PC-9 (cell line): ENCODE measurements around the gene PAFAH2.

Experiments used
- EZH2 ChIP-seq: fragments of 200-600 bp; sonication (generic); IDR thresholded peaks from 2 replicates; pipeline ENCODE4 v1.8.0; 2017; ENCODE audit warnings: antibody characterized with exemption, low read depth
- TF ChIP-seq, protein P1 (sequence below): fragments of 200-600 bp; sonication (generic); conservative IDR thresholded peaks from 2 replicates; pipeline ENCODE4 v1.6.1; 2017; ENCODE audit warnings: mixed run types, antibody characterized with exemption, mild to moderate bottlenecking, moderate library complexity

DNA sequence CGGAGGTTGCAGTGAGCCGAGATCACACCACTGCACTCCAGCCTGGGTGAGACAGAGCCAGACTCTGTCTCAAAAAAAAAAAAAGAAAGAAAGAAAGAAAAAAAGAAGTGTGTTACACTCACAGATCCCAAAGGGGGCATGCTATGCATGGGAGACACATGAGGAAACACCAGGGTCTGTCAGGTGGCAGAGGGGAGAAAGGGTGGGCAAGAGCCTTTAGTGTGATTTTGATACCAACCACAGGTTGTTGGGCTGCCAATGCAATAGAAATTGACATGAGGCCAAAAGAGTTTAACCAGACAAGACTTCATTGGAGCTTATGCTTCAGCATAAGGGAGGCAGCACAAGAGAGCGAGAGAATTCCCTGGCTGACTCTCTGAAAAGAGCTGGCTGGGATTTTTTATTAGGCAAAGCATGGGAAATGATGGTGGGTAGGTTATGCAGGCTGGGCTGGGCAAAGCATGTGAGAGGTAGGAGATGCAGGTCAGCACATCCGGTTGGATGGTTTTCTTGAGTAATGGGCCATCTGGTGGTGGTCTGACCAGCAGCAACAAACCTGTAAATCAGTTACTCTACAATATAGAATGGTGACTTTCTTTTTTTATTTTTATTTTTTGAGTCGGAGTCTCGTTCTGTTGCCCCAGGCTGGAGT lies 12.1 kb upstream of the PAFAH2 start:
- TF ChIP-seq, protein P1, sequence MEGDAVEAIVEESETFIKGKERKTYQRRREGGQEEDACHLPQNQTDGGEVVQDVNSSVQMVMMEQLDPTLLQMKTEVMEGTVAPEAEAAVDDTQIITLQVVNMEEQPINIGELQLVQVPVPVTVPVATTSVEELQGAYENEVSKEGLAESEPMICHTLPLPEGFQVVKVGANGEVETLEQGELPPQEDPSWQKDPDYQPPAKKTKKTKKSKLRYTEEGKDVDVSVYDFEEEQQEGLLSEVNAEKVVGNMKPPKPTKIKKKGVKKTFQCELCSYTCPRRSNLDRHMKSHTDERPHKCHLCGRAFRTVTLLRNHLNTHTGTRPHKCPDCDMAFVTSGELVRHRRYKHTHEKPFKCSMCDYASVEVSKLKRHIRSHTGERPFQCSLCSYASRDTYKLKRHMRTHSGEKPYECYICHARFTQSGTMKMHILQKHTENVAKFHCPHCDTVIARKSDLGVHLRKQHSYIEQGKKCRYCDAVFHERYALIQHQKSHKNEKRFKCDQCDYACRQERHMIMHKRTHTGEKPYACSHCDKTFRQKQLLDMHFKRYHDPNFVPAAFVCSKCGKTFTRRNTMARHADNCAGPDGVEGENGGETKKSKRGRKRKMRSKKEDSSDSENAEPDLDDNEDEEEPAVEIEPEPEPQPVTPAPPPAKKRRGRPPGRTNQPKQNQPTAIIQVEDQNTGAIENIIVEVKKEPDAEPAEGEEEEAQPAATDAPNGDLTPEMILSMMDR, result no peak; the same call in 1 of the 2 replicates
- TF ChIP-seq EZH2, result no peak
